Karpas-422 (cell line): ENCODE measurements around the gene ETV5. TPM values are rescaled to one million over a fixed set of nuclear protein-coding genes. Genes with fewer than 3 reads are reported as not detected.

Experiments
- DNase-seq: peaks from one replicate; pipeline ENCODE4 v3.0.0-alpha.2; 2015
- H2AFZ ChIP-seq: fragments of 200-600 bp; sonication (generic); 2 replicates; pipeline ENCODE4 v1.6.1; 2014; ENCODE audit warnings: antibody characterized with exemption, low read length, mixed read lengths
- H3K27ac ChIP-seq: fragments of 200-600 bp; sonication (generic); 2 replicates; pipeline ENCODE4 v1.5.1; 2014; ENCODE audit warnings: mild to moderate bottlenecking, low read length, moderate library complexity
- H3K27me3 ChIP-seq: fragments of 200-600 bp; sonication (generic); 2 replicates; pipeline ENCODE4 v1.6.1; 2014; ENCODE audit warnings: low read length, mixed read lengths
- H3K36me3 ChIP-seq: fragments of 200-600 bp; sonication (generic); 2 replicates; pipeline ENCODE4 v1.6.1; 2014; ENCODE audit warnings: low read length, mixed read lengths; ENCODE audit not compliant: insufficient read depth
- H3K4me1 ChIP-seq: fragments of 200-600 bp; sonication (generic); 2 replicates; pipeline ENCODE4 v1.6.1; 2014; ENCODE audit warnings: mild to moderate bottlenecking, low read length, mixed read lengths
- H3K4me2 ChIP-seq: fragments of 200-600 bp; sonication (generic); 2 replicates; pipeline ENCODE4 v1.6.1; 2014; ENCODE audit warnings: low read length, low read depth, mild to moderate bottlenecking; ENCODE audit not compliant: poor library complexity, severe bottlenecking
- H3K4me3 ChIP-seq: fragments of 200-600 bp; sonication (generic); 2 replicates; pipeline ENCODE4 v1.5.1; 2014; ENCODE audit warnings: mild to moderate bottlenecking, antibody characterized with exemption, low read length, mixed read lengths
- H3K79me2 ChIP-seq: fragments of 200-600 bp; sonication (generic); 2 replicates; pipeline ENCODE4 v1.6.1; 2014; ENCODE audit warnings: mild to moderate bottlenecking, low read length, mixed read lengths
- H3K9ac ChIP-seq: fragments of 200-600 bp; sonication (generic); 2 replicates; pipeline ENCODE4 v1.6.0; 2014; ENCODE audit warnings: low read length
- H3K9me2 ChIP-seq: fragments of 200-600 bp; sonication (generic), shearing (Covaris generic); replicated peaks from 2 replicates; pipeline ENCODE4 v1.6.0; 2014; ENCODE audit warnings: mild to moderate bottlenecking, low read length, moderate library complexity; ENCODE audit not compliant: insufficient read depth
- H3K9me3 ChIP-seq: fragments of 300-700, 200-600 bp; sonication (generic); 2 replicates; pipeline ENCODE4 v1.6.1; 2014; ENCODE audit warnings: low read length, mixed read lengths
- H4K20me1 ChIP-seq: fragments of 200-600 bp; sonication (generic); 2 replicates; pipeline ENCODE4 v1.6.1; 2014; ENCODE audit warnings: mild to moderate bottlenecking, antibody characterized with exemption, low read length, low read depth; ENCODE audit not compliant: insufficient read depth
- total RNA-seq: library from RNA; depleted of rRNA; stranded (reverse); fragments of >200 nt; shearing (Covaris generic); gene quantifications from 2 replicates; pipeline ENCODE4 v1.2.3, GENCODE V29; 2014; ENCODE audit warnings: low replicate concordance

The ETV5 gene
- total RNA-seq, 1 experiment from 2014 or later: 111 TPM

DNA sequence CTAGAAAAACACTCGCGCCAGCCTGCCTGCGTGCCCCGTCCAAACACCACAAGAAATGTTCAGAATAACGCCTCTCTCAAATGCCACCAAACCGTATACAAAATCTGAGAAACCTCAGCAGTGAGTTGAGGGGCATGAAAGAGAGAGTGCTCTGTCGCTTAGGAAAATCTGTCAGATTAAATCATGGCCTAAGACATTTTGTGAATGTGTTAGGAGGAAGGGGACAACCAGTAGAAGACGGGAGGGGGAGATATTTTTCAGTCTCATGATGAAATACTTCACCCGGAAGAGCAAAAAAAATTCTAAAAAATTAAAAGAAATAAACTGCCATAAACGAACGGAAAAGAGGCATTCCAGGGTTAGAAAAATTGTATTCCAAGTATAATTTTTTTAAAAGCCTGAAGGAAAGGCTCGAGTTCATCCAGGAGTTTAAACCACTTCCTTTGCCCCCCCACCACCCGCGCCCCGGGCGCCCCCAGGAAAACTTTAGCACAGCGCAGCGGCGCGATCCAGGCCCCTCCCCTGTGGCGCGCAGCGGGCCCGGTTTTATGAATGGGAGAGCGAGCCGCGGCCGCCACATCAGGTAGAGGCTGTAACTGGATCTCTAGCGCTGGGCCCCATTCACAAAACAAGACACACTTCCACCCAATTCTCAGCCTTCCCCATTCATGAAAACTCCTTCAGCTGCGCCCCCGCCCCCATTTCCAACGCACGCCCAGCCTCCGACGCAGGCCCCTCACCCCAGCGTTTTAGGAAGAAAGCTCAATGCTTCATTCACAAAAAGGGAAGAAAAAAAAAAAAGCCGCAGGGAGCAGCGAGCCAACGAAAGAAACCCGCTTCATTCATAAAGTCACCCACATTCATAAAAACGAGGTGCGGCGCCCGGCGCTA lies 1.4 kb downstream of the ETV5 start:
- Histone ChIP-seq H3K4me3 (peak overlapping the region; percentile 76), H3K9me3 (no peaks in the 10 kb centered on the region), H3K79me2 (peaks cover 24% of the 10 kb centered on the region), H3K4me2 (peak overlapping the region; percentile 88), H3K27me3 (no peaks in the 10 kb centered on the region), H4K20me1 (peaks cover 9% of the 10 kb centered on the region; the same call in 1 of the 2 replicates), H3K27ac (peak overlapping the region; percentile 84), H2AFZ (peak overlapping the region; percentile 72), H3K9ac (peak overlapping the region; percentile 82), H3K9me2 (no peaks in the 10 kb centered on the region), H3K4me1 (peaks cover 52% of the 10 kb centered on the region), H3K36me3 (0 out of 2 replicates have a peak, but pooled peaks cover 4% of the 10 kb centered on the region)
- peak; percentile 91 for DNase-seq

DNA sequence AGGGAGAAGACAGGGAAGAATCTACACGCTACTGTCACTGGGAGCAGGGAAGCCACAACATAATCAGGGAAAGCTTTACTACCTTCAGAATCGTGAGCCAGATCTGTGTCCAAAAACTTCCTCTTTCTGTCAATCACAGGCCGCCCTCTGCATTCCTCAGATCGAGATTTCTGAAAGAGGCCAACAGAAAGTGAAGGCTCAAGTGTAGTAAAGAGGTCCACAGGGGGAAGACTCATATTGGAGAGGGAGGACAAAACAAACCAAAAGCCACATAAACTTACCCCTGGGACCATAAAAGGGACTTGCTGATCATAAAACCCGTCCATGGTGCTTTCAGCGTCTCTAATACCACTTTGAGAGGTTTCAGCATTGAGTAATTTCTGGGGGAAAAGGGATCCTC lies 3.3 kb downstream of the ETV5 start:
- Histone ChIP-seq H3K36me3 (0 out of 2 replicates have a peak, but pooled peaks cover 4% of the 10 kb centered on the region), H3K9me2 (no peaks in the 10 kb centered on the region), H4K20me1 (peaks cover 9% of the 10 kb centered on the region; the same call in 1 of the 2 replicates), H3K4me1 (peaks cover 52% of the 10 kb centered on the region), H3K27ac (peak overlapping the region; percentile 90), H3K27me3 (no peaks in the 10 kb centered on the region), H3K4me2 (peak overlapping the region; percentile 88), H3K9me3 (no peaks in the 10 kb centered on the region), H2AFZ (no peak overlapping the region), H3K79me2 (peaks cover 24% of the 10 kb centered on the region), H3K9ac (peak overlapping the region; percentile 47), H3K4me3 (peak overlapping the region; percentile 31; the same call in 1 of the 2 replicates)
- DNase-seq: peak; percentile 70

DNA sequence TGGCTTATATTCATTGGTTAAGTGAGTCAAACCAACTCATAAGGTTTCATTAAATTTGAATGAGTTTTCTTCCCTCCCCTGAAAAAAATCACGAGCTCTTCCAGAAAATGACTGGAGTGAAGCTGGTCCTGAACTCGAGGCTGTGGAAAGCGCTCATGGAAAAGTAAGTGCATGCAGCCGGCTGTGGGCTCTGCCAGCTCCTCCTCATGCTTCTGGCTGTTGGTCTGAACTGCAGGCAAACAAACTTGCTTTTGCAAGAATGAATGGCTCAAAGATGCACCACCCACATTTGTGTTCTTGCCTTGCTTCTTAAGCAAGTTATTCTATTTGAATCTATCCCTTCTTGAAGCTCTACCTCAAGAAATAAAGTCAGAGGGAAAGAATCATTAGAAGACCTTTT lies 6.2 kb downstream of the ETV5 start:
- Histone ChIP-seq H3K27ac (peak overlapping the region; percentile 90; the same call in 1 of the 2 replicates), H3K4me3 (no peak overlapping the region), H3K9me3 (no peaks in the 10 kb centered on the region), H3K36me3 (0 out of 2 replicates have a peak, but pooled peaks cover 4% of the 10 kb centered on the region), H3K79me2 (peaks cover 24% of the 10 kb centered on the region), H3K4me2 (no peak overlapping the region), H3K9me2 (no peaks in the 10 kb centered on the region), H3K4me1 (peaks cover 42% of the 10 kb centered on the region), H3K9ac (no peak overlapping the region), H3K27me3 (no peaks in the 10 kb centered on the region), H4K20me1 (peaks cover 9% of the 10 kb centered on the region; the same call in 1 of the 2 replicates), H2AFZ (no peak overlapping the region)
- DNase-seq: no peak

DNA sequence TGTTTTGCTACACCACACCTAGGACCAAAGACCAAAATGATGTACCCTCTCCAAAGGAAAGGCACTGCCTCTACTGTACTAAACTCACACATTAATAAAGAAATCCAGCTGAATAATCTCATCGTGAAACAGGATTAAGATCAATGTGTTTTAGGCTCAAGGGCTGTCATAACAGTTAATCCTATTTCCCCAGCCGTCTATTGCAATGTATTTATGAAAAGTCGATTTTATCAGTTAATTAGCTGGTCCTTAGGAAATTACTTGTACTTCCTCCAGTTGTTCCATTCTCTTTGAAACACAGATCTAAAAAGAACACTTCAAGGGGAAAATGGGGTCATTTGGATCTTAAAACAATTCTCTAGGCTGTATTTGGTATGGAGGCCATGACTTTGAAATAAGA lies 8.5 kb downstream of the ETV5 start:
- no peaks in the 10 kb centered on the region for H3K9me2 ChIP-seq
- peaks cover 3% of the 10 kb centered on the region; the same call in 1 of the 2 replicates for H3K79me2 ChIP-seq
- no peak overlapping the region for H3K9ac ChIP-seq
- peaks cover 21% of the 10 kb centered on the region for H3K4me1 ChIP-seq
- DNase-seq: no peak
- no peak overlapping the region for H3K27ac ChIP-seq
- no peaks in the 10 kb centered on the region for H4K20me1 ChIP-seq
- no peaks in the 10 kb centered on the region for H3K27me3 ChIP-seq
- no peak overlapping the region for H2AFZ ChIP-seq
- H3K36me3 ChIP-seq: 0 out of 2 replicates have a peak, but pooled peaks cover 4% of the 10 kb centered on the region
- no peaks in the 10 kb centered on the region for H3K9me3 ChIP-seq
- no peak overlapping the region for H3K4me3 ChIP-seq
- H3K4me2 ChIP-seq: no peak overlapping the region

DNA sequence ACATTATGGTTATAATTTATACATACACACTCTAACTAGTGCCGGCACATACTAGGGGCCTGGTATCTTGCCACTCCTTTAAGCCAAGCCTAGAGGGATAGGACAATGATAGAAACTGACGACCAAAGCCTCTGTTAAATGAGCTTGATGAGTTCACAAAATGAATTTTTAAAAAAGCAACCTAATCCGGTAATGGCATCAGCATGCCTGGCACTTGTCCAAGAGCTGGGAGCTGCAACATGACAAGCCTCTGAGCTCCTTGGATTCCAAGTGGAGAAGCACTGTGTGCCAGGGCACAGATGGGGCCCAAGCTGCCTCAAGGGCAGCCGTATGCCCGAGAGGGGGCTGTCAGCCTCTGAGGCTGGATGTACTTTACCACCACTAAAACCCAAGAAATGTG lies 9.7 kb downstream of the ETV5 start:
- H3K4me2 ChIP-seq: no peak overlapping the region
- H3K9me2 ChIP-seq: no peaks in the 10 kb centered on the region
- no peak for DNase-seq
- H2AFZ ChIP-seq: no peak overlapping the region
- no peaks in the 10 kb centered on the region for H4K20me1 ChIP-seq
- H3K79me2 ChIP-seq: no peaks in the 10 kb centered on the region
- no peak overlapping the region for H3K9ac ChIP-seq
- no peak overlapping the region for H3K27ac ChIP-seq
- no peaks in the 10 kb centered on the region for H3K27me3 ChIP-seq
- H3K36me3 ChIP-seq: no peaks in the 10 kb centered on the region
- H3K9me3 ChIP-seq: no peaks in the 10 kb centered on the region
- H3K4me3 ChIP-seq: no peak overlapping the region
- peaks cover 12% of the 10 kb centered on the region for H3K4me1 ChIP-seq

DNA sequence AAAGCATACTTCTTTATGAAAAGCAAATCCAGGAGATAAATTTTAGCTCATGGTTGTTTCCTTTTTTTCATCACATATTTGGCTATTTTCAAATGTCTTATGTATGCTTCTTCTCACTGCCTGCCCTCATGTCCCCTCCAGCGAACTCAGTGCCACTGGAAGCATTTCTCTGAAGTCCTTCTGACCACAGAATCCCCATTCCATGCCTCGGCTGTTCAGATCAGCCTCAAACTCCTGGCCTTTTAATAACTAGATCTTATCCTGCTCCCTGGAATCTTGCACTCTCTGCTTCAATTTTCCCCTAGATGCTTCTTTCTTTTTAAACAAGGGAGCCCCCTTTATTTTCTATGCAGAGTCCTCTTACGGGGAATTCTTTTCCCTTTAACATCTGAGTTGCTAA lies 10.1 kb downstream of the ETV5 start:
- no peaks in the 10 kb centered on the region for H3K27me3 ChIP-seq
- peaks cover 7% of the 10 kb centered on the region for H3K4me1 ChIP-seq
- no peak overlapping the region for H3K4me3 ChIP-seq
- no peak overlapping the region for H2AFZ ChIP-seq
- H3K27ac ChIP-seq: no peak overlapping the region
- no peaks in the 10 kb centered on the region for H3K79me2 ChIP-seq
- no peak for DNase-seq
- H3K4me2 ChIP-seq: no peak overlapping the region
- H3K9me2 ChIP-seq: no peaks in the 10 kb centered on the region
- no peaks in the 10 kb centered on the region for H4K20me1 ChIP-seq
- no peaks in the 10 kb centered on the region for H3K36me3 ChIP-seq
- no peak overlapping the region for H3K9ac ChIP-seq
- no peaks in the 10 kb centered on the region for H3K9me3 ChIP-seq

DNA sequence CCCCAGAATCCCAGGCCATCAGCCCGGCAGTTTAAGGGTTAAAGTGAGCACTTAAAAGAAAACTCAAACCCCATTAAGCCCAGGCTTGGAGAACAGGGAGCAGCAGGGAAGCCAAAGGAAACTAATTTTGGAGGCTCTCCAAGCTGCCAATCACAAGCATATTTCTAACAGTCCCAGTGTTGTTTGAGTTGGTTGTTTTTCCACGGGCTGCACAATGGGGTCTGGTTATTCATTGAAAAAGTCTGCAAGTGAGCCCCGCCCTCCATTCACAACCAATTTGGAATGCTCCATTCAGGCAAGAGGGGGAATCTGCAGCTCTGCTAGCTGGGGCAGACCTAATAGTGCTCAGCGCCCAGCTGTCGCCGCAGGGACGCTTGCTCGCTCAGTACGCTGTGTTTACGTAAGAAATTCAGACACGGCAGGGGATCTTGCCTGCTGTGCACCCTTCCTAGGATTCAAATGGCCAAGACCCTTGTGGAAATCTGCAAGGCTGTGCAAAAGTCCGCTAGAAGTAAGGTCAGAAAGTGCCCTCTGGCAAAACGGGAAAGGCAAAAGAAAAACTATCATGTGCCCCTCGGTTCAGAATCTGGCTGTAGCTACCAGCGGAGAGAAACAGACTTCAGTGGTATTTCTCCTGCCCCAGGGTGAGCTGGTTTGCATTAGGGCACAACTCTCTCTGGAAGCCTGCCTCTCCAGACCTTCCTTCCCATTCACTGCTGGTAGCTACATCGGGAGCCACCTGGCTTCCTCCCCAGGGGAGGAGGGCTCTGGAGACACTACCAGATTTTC lies 11.0 kb downstream of the ETV5 start:
- DNase-seq: no peak
- no peaks in the 10 kb centered on the region for H3K36me3 ChIP-seq
- no peak overlapping the region for H3K4me3 ChIP-seq
- no peak overlapping the region for H3K9ac ChIP-seq
- no peaks in the 10 kb centered on the region for H3K79me2 ChIP-seq
- no peaks in the 10 kb centered on the region for H3K27me3 ChIP-seq
- no peak overlapping the region for H3K4me2 ChIP-seq
- no peak overlapping the region for H2AFZ ChIP-seq
- H3K9me2 ChIP-seq: no peaks in the 10 kb centered on the region
- no peaks in the 10 kb centered on the region for H4K20me1 ChIP-seq
- H3K9me3 ChIP-seq: no peaks in the 10 kb centered on the region
- no peaks in the 10 kb centered on the region for H3K4me1 ChIP-seq
- no peak overlapping the region for H3K27ac ChIP-seq

DNA sequence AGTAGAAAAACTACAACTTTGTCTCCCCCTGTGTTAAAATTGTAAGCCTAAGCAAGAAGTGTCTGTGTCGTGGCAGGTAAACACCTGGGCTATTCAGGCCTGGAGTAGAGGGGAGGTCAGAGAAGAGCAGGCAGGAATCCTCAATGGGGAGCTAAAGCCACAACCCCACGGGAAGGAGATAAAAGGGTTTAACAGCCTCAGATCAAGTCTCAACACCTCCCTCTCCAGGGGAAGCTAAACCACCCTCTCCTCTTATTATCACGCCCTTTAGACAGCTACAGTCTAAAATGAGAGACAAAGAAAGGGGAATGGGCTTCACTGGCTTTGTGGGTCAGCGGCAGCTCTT lies 11.6 kb downstream of the ETV5 start:
- Histone ChIP-seq H3K36me3 (no peaks in the 10 kb centered on the region), H3K4me1 (no peaks in the 10 kb centered on the region), H3K4me3 (no peak overlapping the region), H2AFZ (no peak overlapping the region), H3K9ac (no peak overlapping the region), H3K9me2 (no peaks in the 10 kb centered on the region), H3K9me3 (no peaks in the 10 kb centered on the region), H3K4me2 (no peak overlapping the region), H4K20me1 (no peaks in the 10 kb centered on the region), H3K27ac (no peak overlapping the region), H3K27me3 (no peaks in the 10 kb centered on the region), H3K79me2 (no peaks in the 10 kb centered on the region)
- no peak for DNase-seq
